SU-DHL-6 (cell line): ENCODE measurements around the gene DQX1.

Source experiments
- EZH2phosphoT487 ChIP-seq: fragments of 200-600 bp; sonication (generic), shearing (Covaris generic); conservative IDR thresholded peaks from 2 replicates; pipeline ENCODE4 v1.6.1; 2018; ENCODE audit warnings: mild to moderate bottlenecking, antibody characterized with exemption, low read length, moderate library complexity, mixed read lengths
- TF ChIP-seq, protein P1 (sequence below): fragments of 200-600 bp; sonication (generic); IDR thresholded peaks from one replicate; pipeline ENCODE4 v1.5.1; 2017; ENCODE audit warnings: antibody characterized with exemption, mild to moderate bottlenecking, low read length, moderate library complexity; ENCODE audit not compliant: insufficient read depth, poor library complexity, severe bottlenecking

DNA sequence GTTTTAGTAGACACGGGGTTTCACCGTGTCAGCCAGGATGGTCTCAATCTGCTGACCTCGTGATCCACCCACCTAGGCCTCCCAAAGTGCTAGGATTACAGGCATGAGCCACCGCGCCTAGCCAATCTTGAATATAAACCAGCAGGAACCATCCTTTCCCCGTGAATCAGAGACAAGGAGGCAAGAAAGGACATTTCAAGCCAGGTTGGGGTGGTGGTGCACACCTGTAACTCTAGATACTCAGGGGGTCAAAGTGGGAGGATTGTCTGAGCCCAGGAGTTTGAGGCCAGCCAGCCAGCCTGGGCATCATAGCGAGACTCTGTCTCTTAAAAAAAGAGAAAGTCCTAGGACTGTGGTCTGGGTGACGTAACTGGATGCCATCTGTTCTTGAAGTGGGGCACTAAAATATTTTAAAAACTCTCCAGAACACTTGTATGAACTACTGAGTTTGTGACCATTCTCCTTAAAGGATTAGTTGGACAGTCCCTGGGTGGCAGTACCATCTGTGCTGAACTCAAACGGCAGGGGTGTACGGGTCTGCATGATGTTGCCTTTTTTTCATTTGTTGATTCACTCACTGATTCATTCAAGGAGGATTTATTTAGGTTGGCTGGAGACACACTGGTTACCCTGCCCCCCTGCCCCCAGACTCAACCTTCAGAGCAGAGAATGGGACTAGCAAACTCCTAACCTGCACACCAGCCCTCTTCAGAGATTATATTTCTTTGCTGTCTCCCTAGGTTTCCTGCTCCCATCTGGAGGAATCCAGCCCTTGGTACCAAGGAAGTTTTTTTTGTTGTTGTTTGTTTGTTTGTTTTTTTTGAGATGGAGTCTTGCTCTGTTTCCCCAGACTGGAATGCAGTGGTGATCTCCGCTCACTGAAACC lies 14.7 kb downstream of the DQX1 start:
- TF ChIP-seq, protein P1, sequence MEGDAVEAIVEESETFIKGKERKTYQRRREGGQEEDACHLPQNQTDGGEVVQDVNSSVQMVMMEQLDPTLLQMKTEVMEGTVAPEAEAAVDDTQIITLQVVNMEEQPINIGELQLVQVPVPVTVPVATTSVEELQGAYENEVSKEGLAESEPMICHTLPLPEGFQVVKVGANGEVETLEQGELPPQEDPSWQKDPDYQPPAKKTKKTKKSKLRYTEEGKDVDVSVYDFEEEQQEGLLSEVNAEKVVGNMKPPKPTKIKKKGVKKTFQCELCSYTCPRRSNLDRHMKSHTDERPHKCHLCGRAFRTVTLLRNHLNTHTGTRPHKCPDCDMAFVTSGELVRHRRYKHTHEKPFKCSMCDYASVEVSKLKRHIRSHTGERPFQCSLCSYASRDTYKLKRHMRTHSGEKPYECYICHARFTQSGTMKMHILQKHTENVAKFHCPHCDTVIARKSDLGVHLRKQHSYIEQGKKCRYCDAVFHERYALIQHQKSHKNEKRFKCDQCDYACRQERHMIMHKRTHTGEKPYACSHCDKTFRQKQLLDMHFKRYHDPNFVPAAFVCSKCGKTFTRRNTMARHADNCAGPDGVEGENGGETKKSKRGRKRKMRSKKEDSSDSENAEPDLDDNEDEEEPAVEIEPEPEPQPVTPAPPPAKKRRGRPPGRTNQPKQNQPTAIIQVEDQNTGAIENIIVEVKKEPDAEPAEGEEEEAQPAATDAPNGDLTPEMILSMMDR = no peak
- TF ChIP-seq EZH2phosphoT487 = no peak
